DND-41 (cell line): Measurements from ENCODE around the gene UBAC1.

Experiments
- ATAC-seq: fragments of 200-7000 bp; cut with Tn5 transposase; 3 replicates; pipeline ENCODE4 v1.9.1; 2021; ENCODE audit warnings: low read depth; ENCODE audit not compliant: insufficient read depth
- DNase-seq: peaks from one replicate; pipeline ENCODE4 v3.0.0-alpha.2; 2020
- H2AFZ ChIP-seq: 2 replicates; pipeline ENCODE4 v1.6.0; 2012; ENCODE audit warnings: low read depth, low read length
- H3K27ac ChIP-seq: 2 replicates; pipeline ENCODE4 v1.5.1; 2012; ENCODE audit warnings: low read length, inconsistent platforms
- H3K27me3 ChIP-seq: fragments of 200-600 bp; sonication (generic); 2 replicates; pipeline ENCODE4 v1.6.0; 2012; ENCODE audit warnings: low read length, mild to moderate bottlenecking, inconsistent platforms; ENCODE audit not compliant: insufficient read depth, poor library complexity
- H3K36me3 ChIP-seq: 2 replicates; pipeline ENCODE4 v1.5.1; 2012; ENCODE audit warnings: low read length, inconsistent platforms; ENCODE audit not compliant: insufficient read depth
- H3K4me1 ChIP-seq: 2 replicates; pipeline ENCODE4 v1.5.1; 2012; ENCODE audit warnings: mild to moderate bottlenecking, low read length; ENCODE audit not compliant: insufficient read depth
- H3K4me2 ChIP-seq: 2 replicates; pipeline ENCODE4 v1.6.0; 2012; ENCODE audit warnings: mild to moderate bottlenecking, moderate library complexity, low read length, inconsistent platforms; ENCODE audit not compliant: insufficient read depth
- H3K4me3 ChIP-seq, 2 experiments: fragments of 200-600 bp in 1 of 2; shearing (Covaris generic) in 1 of 2; 2 replicates each; pipeline ENCODE4 v1.5.1; 2012 to 2016; ENCODE audit warnings: inconsistent platforms in 2 of 2, low read length in 2 of 2, mild to moderate bottlenecking in 2 of 2, low read depth in 1 of 2, moderate library complexity in 1 of 2
- H3K79me2 ChIP-seq: 2 replicates; pipeline ENCODE4 v1.6.0; 2012; ENCODE audit warnings: low read length, inconsistent platforms; ENCODE audit not compliant: insufficient read depth
- H3K9ac ChIP-seq: 2 replicates; pipeline ENCODE4 v1.6.0; 2012; ENCODE audit warnings: low read depth, mild to moderate bottlenecking, inconsistent platforms, low read length, moderate library complexity
- H3K9me3 ChIP-seq: 2 replicates; pipeline ENCODE4 v1.5.1; 2012; ENCODE audit warnings: low read length, moderate library complexity, mild to moderate bottlenecking, inconsistent platforms; ENCODE audit not compliant: insufficient read depth, severe bottlenecking
- H4K20me1 ChIP-seq: 2 replicates; pipeline ENCODE4 v1.6.0; 2012; ENCODE audit warnings: low read length; ENCODE audit not compliant: insufficient read depth
- EZH2 ChIP-seq: IDR thresholded peaks from 3 replicates; pipeline ENCODE4 v1.6.1; 2012; ENCODE audit warnings: borderline replicate concordance, low read depth, mild to moderate bottlenecking, moderate library complexity, low read length, inconsistent platforms; ENCODE audit not compliant: severe bottlenecking
- TF ChIP-seq, protein P1 (sequence below): IDR thresholded peaks from 2 replicates; pipeline ENCODE4 v1.5.1; 2012; ENCODE audit warnings: borderline replicate concordance, low read length, moderate library complexity, mild to moderate bottlenecking; ENCODE audit not compliant: poor library complexity, severe bottlenecking; ENCODE audit errors: extremely low read depth

Gene UBAC1

GRCh38 chr9:135889564-135890189 lies 71.5 kb downstream of the UBAC1 start:
- H3K9me3 ChIP-seq = no peaks in the 10 kb centered on the region
- H3K36me3 ChIP-seq = no peaks in the 10 kb centered on the region; the same call in 1 of the 2 replicates
- H3K27ac ChIP-seq = peak overlapping the region; percentile 82; the same call in 1 of the 2 replicates
- DNase-seq (no peak), ATAC-seq (no peak)
- H4K20me1 ChIP-seq = peaks cover 98% of the 10 kb centered on the region
- H2AFZ ChIP-seq = no peak overlapping the region
- H3K79me2 ChIP-seq = peaks cover 94% of the 10 kb centered on the region
- peak overlapping the region; percentile 57; the same call in 1 of the 2 replicates for H3K9ac ChIP-seq
- no peak overlapping the region for H3K4me3 ChIP-seq
- H3K4me1 ChIP-seq = peaks cover 50% of the 10 kb centered on the region
- 0 out of 2 replicates have a peak overlapping the region, but pooled peaks have one; percentile 78 for H3K4me2 ChIP-seq
- no peaks in the 10 kb centered on the region for H3K27me3 ChIP-seq
- TF ChIP-seq, protein P1, sequence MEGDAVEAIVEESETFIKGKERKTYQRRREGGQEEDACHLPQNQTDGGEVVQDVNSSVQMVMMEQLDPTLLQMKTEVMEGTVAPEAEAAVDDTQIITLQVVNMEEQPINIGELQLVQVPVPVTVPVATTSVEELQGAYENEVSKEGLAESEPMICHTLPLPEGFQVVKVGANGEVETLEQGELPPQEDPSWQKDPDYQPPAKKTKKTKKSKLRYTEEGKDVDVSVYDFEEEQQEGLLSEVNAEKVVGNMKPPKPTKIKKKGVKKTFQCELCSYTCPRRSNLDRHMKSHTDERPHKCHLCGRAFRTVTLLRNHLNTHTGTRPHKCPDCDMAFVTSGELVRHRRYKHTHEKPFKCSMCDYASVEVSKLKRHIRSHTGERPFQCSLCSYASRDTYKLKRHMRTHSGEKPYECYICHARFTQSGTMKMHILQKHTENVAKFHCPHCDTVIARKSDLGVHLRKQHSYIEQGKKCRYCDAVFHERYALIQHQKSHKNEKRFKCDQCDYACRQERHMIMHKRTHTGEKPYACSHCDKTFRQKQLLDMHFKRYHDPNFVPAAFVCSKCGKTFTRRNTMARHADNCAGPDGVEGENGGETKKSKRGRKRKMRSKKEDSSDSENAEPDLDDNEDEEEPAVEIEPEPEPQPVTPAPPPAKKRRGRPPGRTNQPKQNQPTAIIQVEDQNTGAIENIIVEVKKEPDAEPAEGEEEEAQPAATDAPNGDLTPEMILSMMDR = no peak
- no peak for TF ChIP-seq EZH2

- no peak overlapping the region for H2AFZ ChIP-seq
- H3K27me3 ChIP-seq = no peaks in the 10 kb centered on the region
- H3K4me3 ChIP-seq = peak overlapping the region in 1 of 2 experiments; percentile 55; a peak in 2 of 4 replicates
- H3K9ac ChIP-seq = peak overlapping the region; percentile 57
- peaks cover 98% of the 10 kb centered on the region for H4K20me1 ChIP-seq
- H3K4me1 ChIP-seq = peaks cover 50% of the 10 kb centered on the region
- peak overlapping the region; percentile 78 for H3K4me2 ChIP-seq
- no peaks in the 10 kb centered on the region for H3K9me3 ChIP-seq
- no peaks in the 10 kb centered on the region; the same call in 1 of the 2 replicates for H3K36me3 ChIP-seq
- peaks cover 94% of the 10 kb centered on the region for H3K79me2 ChIP-seq
- peak overlapping the region; percentile 82 for H3K27ac ChIP-seq
- TF ChIP-seq EZH2 = no peak
- TF ChIP-seq, protein P1 = no peak
- no peak for ATAC-seq
- DNase-seq = no peak
Observed at GRCh38 chr9:135888766-135889394, 72.3 kb downstream of the UBAC1 start.

DNA sequence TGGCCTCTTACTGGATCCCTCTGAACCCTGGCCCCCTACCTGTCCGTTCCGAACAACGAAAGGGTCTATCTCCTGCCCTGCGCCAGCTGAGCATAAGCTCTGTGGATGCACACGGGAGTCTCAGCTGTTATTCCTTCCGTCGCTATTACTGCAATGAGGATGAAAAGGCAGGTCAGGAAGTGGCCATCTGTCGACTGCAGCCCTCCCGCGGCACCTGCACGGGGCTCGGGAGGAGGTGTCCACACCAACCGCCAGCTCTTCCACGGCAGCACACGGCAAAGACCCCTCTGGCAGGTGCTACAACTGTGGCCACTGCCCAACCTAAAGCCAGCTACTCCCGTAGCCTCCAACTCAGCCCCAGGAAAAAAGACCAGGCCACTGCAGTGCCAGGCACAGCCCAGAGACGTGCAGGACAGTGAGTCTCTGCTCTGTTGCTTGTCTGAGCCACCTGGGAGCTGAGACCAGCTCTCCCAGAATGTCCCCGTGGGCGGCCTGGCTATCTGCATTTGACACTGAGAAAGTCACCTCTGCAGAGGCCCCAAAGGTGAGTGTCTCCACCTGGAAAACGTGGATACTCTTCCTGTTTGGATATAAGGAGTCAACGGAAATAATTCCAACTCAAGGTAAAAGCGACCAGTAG lies 72.9 kb downstream of the UBAC1 start:
- Histone ChIP-seq H3K9me3 (no peaks in the 10 kb centered on the region), H2AFZ (no peak overlapping the region), H3K27me3 (no peaks in the 10 kb centered on the region), H3K4me1 (peaks cover 50% of the 10 kb centered on the region), H4K20me1 (peaks cover 98% of the 10 kb centered on the region), H3K9ac (peak overlapping the region; percentile 57), H3K27ac (peak overlapping the region; percentile 82), H3K4me2 (peak overlapping the region; percentile 78), H3K36me3 (no peaks in the 10 kb centered on the region; the same call in 1 of the 2 replicates), H3K79me2 (peaks cover 94% of the 10 kb centered on the region), H3K4me3 (peak overlapping the region; percentile 8 to 55; a peak in 3 of 4 replicates)
- TF ChIP-seq, protein P1 = no peak
- TF ChIP-seq EZH2 = no peak
- ATAC-seq (no peak), DNase-seq (no peak)
